AG10803 (cell line): Measurements from ENCODE around the gene TRIP13.

Experiments used
- DNase-seq: peaks from one replicate; pipeline ENCODE4 v3.0.0; 2010; ENCODE audit warnings: low read depth
- H3K4me3 ChIP-seq: 2 replicates; pipeline ENCODE4 v1.5.1; 2011; ENCODE audit warnings: mild to moderate bottlenecking, low read length, control low read depth
- TF ChIP-seq, protein P1 (sequence below): conservative IDR thresholded peaks from 2 replicates; pipeline ENCODE4 v1.5.1; 2011; ENCODE audit warnings: mild to moderate bottlenecking, low read length, control low read depth, inconsistent platforms

The TRIP13 gene

DNA sequence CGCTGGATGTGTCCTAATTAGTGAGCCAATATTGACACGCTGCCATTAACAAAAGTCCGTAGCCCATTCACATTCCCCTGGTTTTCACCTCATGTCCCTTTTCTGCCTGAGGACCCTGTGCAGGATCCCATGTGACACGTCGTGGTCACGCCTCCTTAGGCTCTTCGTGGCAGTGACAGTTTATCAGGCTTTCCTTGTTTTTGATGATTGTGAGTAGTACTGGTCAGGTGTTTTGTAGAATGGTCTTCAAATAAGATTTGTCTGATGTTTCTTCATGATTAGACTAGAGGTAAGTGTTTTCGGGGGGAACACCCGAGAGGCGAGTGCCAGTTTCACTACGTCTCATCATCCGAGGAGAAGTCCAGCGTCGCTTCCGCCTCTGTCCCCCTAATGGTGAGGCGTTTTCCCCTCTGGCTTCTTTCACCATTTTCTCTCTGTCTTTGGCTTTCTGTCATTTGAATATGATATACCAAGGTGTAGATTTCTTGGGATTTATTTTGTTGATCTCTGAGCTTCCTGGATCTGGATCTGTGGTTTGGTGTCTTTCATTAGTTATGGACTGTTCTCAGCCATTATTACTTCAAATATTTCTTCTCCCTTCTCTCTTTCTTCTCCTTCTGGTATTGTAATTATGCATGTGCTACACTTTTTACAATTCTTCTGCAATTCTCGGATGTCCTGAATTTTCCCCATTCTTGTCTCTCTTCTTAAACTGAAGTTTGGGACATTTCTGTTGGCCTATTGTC, 57.3 kb downstream of the TRIP13 start:
- DNase-seq = no peak
- H3K4me3 ChIP-seq = no peak overlapping the region
- TF ChIP-seq, protein P1, sequence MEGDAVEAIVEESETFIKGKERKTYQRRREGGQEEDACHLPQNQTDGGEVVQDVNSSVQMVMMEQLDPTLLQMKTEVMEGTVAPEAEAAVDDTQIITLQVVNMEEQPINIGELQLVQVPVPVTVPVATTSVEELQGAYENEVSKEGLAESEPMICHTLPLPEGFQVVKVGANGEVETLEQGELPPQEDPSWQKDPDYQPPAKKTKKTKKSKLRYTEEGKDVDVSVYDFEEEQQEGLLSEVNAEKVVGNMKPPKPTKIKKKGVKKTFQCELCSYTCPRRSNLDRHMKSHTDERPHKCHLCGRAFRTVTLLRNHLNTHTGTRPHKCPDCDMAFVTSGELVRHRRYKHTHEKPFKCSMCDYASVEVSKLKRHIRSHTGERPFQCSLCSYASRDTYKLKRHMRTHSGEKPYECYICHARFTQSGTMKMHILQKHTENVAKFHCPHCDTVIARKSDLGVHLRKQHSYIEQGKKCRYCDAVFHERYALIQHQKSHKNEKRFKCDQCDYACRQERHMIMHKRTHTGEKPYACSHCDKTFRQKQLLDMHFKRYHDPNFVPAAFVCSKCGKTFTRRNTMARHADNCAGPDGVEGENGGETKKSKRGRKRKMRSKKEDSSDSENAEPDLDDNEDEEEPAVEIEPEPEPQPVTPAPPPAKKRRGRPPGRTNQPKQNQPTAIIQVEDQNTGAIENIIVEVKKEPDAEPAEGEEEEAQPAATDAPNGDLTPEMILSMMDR = no peak

DNA sequence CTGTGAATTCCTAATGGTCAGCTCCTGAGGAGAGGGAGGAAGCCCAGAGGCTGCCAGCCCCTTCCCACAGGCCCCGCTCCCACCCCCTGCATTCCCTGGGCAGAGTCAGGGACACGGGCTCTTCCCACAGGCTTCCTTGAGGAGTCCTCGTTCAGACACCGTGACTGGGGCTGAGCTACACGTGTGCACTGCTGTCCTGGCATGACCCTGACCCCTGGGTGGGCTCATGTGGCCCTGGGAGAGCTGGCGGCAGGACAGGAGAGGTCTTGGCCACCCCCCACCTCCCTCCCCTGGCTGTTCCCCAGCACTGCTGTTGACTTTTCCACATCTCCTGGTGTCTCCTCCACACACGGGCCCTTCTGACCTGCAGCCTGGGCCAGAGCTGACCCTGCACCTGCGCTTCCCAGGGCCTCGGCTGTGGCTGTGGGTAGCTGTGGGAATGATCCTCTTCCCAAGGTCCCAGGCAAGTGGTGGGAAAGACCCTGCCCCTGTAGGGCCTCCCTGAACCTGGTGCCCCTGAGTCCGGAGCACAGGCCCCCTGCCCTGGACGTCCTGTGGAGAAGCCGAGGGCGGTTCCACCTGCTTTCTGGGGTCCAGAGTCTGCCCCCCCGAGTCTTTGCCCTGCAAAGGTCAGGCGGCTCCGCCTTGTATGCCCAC, 59.4 kb downstream of the TRIP13 start:
- no peak for DNase-seq
- TF ChIP-seq, protein P1 = no peak

DNA sequence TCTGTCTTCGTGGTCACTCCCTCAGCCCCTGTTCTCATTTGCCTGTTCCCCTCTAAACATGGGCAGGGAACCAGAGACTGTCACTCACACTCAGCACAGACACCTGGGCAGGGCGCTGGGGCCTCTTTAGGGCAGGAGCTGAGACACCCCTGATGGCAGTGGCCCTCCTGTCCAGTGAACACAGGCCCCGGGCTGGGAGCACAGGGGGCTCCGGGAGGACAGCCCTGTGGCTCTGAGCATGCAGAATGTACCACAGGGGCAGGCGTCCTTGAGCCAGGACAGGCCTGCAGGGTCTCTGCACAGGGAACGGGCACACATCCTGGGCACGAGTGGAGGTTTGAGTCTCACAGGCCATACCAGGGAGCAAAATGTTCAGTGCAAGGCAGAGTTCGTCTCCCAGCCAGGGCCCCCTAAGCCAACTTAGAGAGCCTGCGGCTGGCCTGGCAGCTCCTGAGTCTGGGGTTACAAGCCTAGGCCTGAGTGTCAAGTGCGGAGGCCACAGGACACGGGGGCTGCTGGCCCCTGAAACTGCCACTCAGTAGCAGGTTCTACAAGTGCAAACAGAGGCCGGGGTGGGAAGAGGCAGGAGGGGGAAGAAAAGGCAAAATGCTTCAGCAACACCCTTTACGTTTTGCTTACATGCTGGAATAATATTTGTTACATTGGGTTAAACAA, 60.0 kb downstream of the TRIP13 start:
- TF ChIP-seq, protein P1 = no peak
- no peak overlapping the region for H3K4me3 ChIP-seq
- DNase-seq = no peak

More for the DNA sequence above, 59.4 kb downstream of the TRIP13 start:
- H3K4me3 ChIP-seq = no peak overlapping the region

DNA sequence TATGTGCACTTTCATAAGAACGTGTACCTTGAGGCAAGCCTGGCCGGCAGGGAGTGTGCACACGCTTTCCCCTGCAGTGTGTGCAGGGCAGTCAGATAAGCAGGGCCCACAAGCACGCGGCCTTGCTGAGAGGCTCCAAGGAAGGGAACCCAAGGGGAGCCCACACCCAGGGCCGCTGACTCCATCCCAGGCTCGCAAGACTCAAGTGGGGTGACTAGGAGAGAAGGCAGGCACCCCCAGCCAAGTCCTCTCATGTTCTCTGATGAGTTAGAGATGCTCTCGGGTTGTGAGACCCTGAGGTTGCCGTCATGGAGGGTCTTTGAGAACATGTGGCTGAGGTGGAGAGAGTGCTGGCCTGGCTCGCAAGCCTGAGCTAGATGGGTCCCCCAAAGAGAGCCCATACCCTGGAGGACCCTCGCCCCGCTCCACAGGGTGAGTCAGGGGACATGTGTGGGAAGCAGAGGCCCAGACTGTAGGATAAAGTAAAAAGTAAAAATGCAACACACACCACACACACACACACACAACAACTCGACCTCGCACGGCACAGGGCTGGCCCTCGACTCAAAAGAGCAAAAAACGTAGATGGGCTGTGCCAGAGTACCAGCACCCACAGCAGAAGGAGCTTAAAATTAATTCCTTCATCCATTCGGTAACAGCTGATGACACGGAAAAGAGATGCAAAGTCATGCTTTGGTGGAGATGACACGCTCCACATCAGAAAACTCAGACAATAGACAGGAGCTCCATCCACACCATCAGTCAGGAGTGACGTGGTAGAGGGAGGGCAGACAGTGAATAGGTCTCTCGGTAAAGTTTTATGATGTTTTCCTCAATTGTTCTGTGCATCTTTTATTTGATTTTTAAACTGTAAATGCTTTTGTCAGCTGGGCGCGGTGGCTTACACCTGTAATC, 61.1 kb downstream of the TRIP13 start:
- no peak for DNase-seq
- no peak overlapping the region for H3K4me3 ChIP-seq
- TF ChIP-seq, protein P1 = no peak

DNA sequence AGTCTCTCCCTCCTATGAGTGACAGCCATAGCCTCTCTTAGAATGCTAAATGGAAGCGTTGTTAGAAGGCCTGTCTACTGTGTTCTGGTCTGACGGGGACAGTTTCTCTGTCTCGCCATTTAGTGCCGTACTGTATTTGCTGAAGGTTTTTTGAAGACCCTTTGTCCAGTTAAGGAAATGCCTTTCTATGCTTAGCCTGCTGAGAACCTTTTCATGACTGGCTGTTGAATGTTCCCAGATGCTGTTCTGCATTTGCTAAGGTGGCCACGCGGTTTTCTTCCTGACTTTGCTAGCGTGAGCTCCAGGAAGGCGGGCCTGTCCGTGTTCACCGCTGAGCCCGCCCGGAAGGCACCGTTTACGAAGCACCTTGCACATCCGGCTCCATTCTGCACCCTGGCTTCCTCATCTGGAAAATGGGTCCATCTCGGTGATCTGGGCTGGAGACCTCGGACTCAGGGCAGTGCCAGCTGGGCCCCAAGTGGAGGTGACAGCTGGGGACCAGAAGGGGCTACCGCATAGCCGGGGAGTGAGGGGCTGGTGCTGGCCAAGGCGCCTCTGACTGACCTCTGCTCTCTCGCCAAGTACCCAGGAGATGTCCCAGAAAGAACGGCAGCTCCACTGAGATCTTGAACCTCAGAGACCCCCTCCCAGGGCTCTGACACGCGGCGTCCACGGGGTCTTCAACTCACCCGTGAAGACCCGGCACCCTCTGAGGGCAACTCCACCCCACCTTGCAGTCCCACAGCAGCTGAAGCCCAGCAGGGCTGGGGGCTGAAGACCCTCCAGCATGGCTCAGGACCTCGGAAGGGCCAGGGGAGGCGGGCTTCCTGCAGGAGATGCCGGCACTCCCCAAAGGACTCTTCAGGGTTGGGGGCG, 63.4 kb downstream of the TRIP13 start:
- DNase-seq = peak; percentile 22
- H3K4me3 ChIP-seq = no peak overlapping the region
- TF ChIP-seq, protein P1 = no peak
